ENCODE results near the gene SORCS2. TPM values are rescaled to one million over a fixed set of nuclear protein-coding genes. Genes with fewer than 3 reads are reported as not detected.
A peak's percentile ranks its signal among the peaks of the same experiment; 100 is the strongest.

The SORCS2 gene
- total RNA-seq, 1 donor from 2014 or later, result 10.9 TPM

- Mint-ChIP-seq H3K27ac (ENCODE audit: unreplicated experiment) (no peak overlapping the region), H3K4me3 (ENCODE audit: unreplicated experiment) (no peak overlapping the region), H3K4me1 (ENCODE audit: low read depth) (peaks cover 8% of the 10 kb centered on the region), H3K27me3 (ENCODE audit: low read depth) (no peaks in the 10 kb centered on the region), H3K9me3 (ENCODE audit: low read depth) (no peaks in the 10 kb centered on the region), H3K36me3 (ENCODE audit: low read depth) (peaks cover 24% of the 10 kb centered on the region)
- TF ChIP-seq, protein P1, sequence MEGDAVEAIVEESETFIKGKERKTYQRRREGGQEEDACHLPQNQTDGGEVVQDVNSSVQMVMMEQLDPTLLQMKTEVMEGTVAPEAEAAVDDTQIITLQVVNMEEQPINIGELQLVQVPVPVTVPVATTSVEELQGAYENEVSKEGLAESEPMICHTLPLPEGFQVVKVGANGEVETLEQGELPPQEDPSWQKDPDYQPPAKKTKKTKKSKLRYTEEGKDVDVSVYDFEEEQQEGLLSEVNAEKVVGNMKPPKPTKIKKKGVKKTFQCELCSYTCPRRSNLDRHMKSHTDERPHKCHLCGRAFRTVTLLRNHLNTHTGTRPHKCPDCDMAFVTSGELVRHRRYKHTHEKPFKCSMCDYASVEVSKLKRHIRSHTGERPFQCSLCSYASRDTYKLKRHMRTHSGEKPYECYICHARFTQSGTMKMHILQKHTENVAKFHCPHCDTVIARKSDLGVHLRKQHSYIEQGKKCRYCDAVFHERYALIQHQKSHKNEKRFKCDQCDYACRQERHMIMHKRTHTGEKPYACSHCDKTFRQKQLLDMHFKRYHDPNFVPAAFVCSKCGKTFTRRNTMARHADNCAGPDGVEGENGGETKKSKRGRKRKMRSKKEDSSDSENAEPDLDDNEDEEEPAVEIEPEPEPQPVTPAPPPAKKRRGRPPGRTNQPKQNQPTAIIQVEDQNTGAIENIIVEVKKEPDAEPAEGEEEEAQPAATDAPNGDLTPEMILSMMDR (IDR thresholded peaks at IDR 0.05), result no peak
- peak; percentile 65 for DNase-seq (ENCODE audit: low spot score)
Observed at GRCh38 chr4:7760706-7761105, 568.4 kb downstream of the SORCS2 start.

- H3K36me3 Mint-ChIP-seq (ENCODE audit: low read depth), result peaks cover 26% of the 10 kb centered on the region
- TF ChIP-seq, protein P1 (IDR thresholded peaks at IDR 0.05), result no peak
- no peak overlapping the region for H3K4me3 Mint-ChIP-seq (ENCODE audit: unreplicated experiment)
- no peaks in the 10 kb centered on the region for H3K27me3 Mint-ChIP-seq (ENCODE audit: low read depth)
- DNase-seq (ENCODE audit: low spot score), result peak; percentile 88
- peak overlapping the region; percentile 12 for H3K27ac Mint-ChIP-seq (ENCODE audit: unreplicated experiment)
- H3K9me3 Mint-ChIP-seq (ENCODE audit: low read depth), result no peaks in the 10 kb centered on the region
- peaks cover 8% of the 10 kb centered on the region for H3K4me1 Mint-ChIP-seq (ENCODE audit: low read depth)
Observed at GRCh38 chr4:7761312-7761711, 569.0 kb downstream of the SORCS2 start.

- Mint-ChIP-seq H3K4me3 (ENCODE audit: unreplicated experiment) (no peak overlapping the region), H3K36me3 (ENCODE audit: low read depth) (peaks cover 26% of the 10 kb centered on the region), H3K4me1 (ENCODE audit: low read depth) (peaks cover 8% of the 10 kb centered on the region), H3K27ac (ENCODE audit: unreplicated experiment) (peak overlapping the region; percentile 32), H3K27me3 (ENCODE audit: low read depth) (no peaks in the 10 kb centered on the region), H3K9me3 (ENCODE audit: low read depth) (no peaks in the 10 kb centered on the region)
- peak; percentile 93 for DNase-seq (ENCODE audit: low spot score)
- TF ChIP-seq, protein P1 (IDR thresholded peaks at IDR 0.05), result peak; percentile 85
Observed at GRCh38 chr4:7761720-7762119, 569.4 kb downstream of the SORCS2 start.

- Mint-ChIP-seq H3K27me3 (ENCODE audit: low read depth) (no peaks in the 10 kb centered on the region), H3K4me1 (ENCODE audit: low read depth) (peaks cover 8% of the 10 kb centered on the region), H3K9me3 (ENCODE audit: low read depth) (no peaks in the 10 kb centered on the region), H3K27ac (ENCODE audit: unreplicated experiment) (no peak overlapping the region), H3K4me3 (ENCODE audit: unreplicated experiment) (no peak overlapping the region), H3K36me3 (ENCODE audit: low read depth) (peaks cover 28% of the 10 kb centered on the region)
- DNase-seq (ENCODE audit: low spot score), result peak; percentile 56
- TF ChIP-seq, protein P1 (IDR thresholded peaks at IDR 0.05), result no peak
Observed at GRCh38 chr4:7762376-7763030, 570.2 kb downstream of the SORCS2 start.

- TF ChIP-seq, protein P1 (IDR thresholded peaks at IDR 0.05), result no peak
- no peaks in the 10 kb centered on the region for H3K9me3 Mint-ChIP-seq (ENCODE audit: low read depth)
- H3K27me3 Mint-ChIP-seq (ENCODE audit: low read depth), result no peaks in the 10 kb centered on the region
- H3K36me3 Mint-ChIP-seq (ENCODE audit: low read depth), result peaks cover 29% of the 10 kb centered on the region
- H3K4me1 Mint-ChIP-seq (ENCODE audit: low read depth), result peaks cover 8% of the 10 kb centered on the region
- H3K4me3 Mint-ChIP-seq (ENCODE audit: unreplicated experiment), result no peak overlapping the region
- peak; percentile 59 for DNase-seq (ENCODE audit: low spot score)
- H3K27ac Mint-ChIP-seq (ENCODE audit: unreplicated experiment), result peak overlapping the region; percentile 13
Observed at GRCh38 chr4:7763106-7763505, 570.8 kb downstream of the SORCS2 start.

Measured in chondrocyte (in vitro differentiated cells).